ENCODE results near the gene ROBO2. TPM values are rescaled to one million over a fixed set of nuclear protein-coding genes. Genes with fewer than 3 reads are reported as not detected.

ROBO2 gene
- total RNA-seq, 6 donors from 2014 or later: 12.0 to 29.1 (median 14.0) TPM

DNA sequence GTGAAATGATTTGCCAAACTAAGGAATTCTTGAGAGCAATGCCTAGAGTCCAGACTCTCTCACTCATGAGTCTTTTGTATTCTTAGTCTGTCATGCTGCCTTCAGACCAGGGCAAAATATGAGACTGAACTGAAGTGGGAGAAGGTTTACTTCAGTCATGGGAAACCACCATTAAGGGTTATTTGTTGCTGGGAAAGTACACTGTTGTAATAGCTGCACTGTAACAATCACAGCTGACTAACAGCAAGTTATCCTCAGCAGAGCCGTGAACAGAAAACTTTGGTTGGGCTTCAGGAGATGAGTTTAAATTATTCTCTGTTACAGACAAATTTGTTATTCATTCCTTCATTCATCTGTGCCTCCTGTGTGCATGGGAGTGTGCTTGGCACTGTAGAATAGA, 258.5 kb downstream of the ROBO2 start:
- Histone ChIP-seq H3K27ac (no peak overlapping the region), H3K36me3 (no peaks in the 10 kb centered on the region), H3K27me3 (no peaks in the 10 kb centered on the region), H3K4me3 (no peak overlapping the region), H3K9me3 (no peaks in the 10 kb centered on the region), H3K4me1 (no peaks in the 10 kb centered on the region)
- DNase-seq: no peak
- TF ChIP-seq POLR2A (IDR thresholded peaks at IDR 0.05) (no peak), POLR2AphosphoS5 (IDR thresholded peaks at IDR 0.05) (no peak), CTCF (IDR thresholded peaks at IDR 0.05) (no peak), EP300 (IDR thresholded peaks at IDR 0.05) (no peak)
- 55 to 68% methylated on average over 1 of the region's 1 CpG for WGBS, 2 donors
- no peak for ATAC-seq (ENCODE audit: low FRiP score in 2 of 2)

- DNase-seq (no peak), ATAC-seq (ENCODE audit: low FRiP score in 2 of 2) (no peak)
- H3K27me3 ChIP-seq: no peaks in the 10 kb centered on the region
- H3K4me1 ChIP-seq: no peaks in the 10 kb centered on the region
- H3K4me3 ChIP-seq: no peak overlapping the region
- TF ChIP-seq POLR2AphosphoS5 (IDR thresholded peaks at IDR 0.05): no peak
- no peak for TF ChIP-seq EP300 (IDR thresholded peaks at IDR 0.05)
- TF ChIP-seq POLR2A (IDR thresholded peaks at IDR 0.05): no peak
- TF ChIP-seq CTCF (IDR thresholded peaks at IDR 0.05): no peak
- H3K9me3 ChIP-seq: no peaks in the 10 kb centered on the region
- no peaks in the 10 kb centered on the region for H3K36me3 ChIP-seq
- H3K27ac ChIP-seq: no peak overlapping the region
- 84% methylated on average over 12 of the region's 12 CpGs for WGBS, 2 donors
Measured at GRCh38 chr3:77303955-77304699, 264.2 kb downstream of the ROBO2 start.

- DNase-seq (no peak), ATAC-seq (ENCODE audit: low FRiP score in 2 of 2) (no peak)
- no peaks in the 10 kb centered on the region for H3K9me3 ChIP-seq
- H3K27me3 ChIP-seq: no peaks in the 10 kb centered on the region
- H3K4me3 ChIP-seq: no peak overlapping the region
- H3K27ac ChIP-seq: no peak overlapping the region
- TF ChIP-seq POLR2AphosphoS5 (IDR thresholded peaks at IDR 0.05) (no peak), CTCF (IDR thresholded peaks at IDR 0.05) (no peak), POLR2A (IDR thresholded peaks at IDR 0.05) (no peak), EP300 (IDR thresholded peaks at IDR 0.05) (no peak)
- no peaks in the 10 kb centered on the region for H3K36me3 ChIP-seq
- WGBS, 2 donors: 66 to 95% methylated on average over 3 of the region's 3 CpGs
- H3K4me1 ChIP-seq: no peaks in the 10 kb centered on the region
Measured at GRCh38 chr3:77304700-77305021, 264.8 kb downstream of the ROBO2 start.

DNA sequence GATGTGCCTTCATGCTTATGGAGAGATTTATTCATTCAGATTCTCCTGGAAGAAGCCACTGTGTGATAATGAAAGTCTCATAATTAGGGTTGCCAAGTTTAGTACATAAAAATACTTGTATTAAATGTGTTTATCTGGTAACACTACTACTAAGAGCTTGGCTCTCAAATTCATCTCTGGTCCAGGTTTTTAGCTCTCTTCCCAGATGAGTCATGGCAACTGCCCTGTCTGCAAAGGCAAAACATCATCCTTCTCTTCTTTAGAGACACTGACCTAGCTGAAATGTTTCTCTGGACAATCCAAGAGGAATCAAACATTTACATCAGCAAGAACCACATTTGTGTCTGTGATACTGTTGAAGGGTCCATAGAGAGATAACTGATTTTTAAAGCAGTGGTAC, 269.6 kb downstream of the ROBO2 start:
- no peaks in the 10 kb centered on the region for H3K4me1 ChIP-seq
- DNase-seq (no peak), ATAC-seq (ENCODE audit: low FRiP score in 2 of 2) (no peak)
- H3K9me3 ChIP-seq: no peaks in the 10 kb centered on the region
- H3K27ac ChIP-seq: no peak overlapping the region
- TF ChIP-seq POLR2AphosphoS5 (IDR thresholded peaks at IDR 0.05): no peak
- no peak for TF ChIP-seq EP300 (IDR thresholded peaks at IDR 0.05)
- TF ChIP-seq CTCF (IDR thresholded peaks at IDR 0.05): no peak
- no peak for TF ChIP-seq POLR2A (IDR thresholded peaks at IDR 0.05)
- no peaks in the 10 kb centered on the region for H3K27me3 ChIP-seq
- H3K36me3 ChIP-seq: no peaks in the 10 kb centered on the region
- no peak overlapping the region for H3K4me3 ChIP-seq

DNA sequence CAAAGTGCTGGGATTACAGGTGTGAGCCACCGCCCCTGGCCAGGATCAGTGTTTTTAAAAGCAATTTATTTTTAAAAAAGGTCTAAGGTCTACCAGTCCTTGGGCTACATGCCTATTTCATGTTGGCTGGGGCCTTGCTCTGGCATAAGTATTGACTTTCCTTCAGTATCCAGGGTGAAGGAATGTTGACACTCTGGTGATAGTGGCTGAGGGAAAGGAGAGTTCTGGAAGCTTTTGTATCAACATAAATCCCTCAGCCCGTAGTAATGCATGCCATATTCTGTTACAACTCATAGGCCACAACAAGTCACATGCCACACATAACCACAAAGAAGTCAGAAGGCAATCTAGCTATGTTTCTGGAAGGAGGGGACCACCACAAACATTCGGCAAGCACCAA, 273.9 kb downstream of the ROBO2 start:
- DNase-seq (no peak), ATAC-seq (ENCODE audit: low FRiP score in 2 of 2) (no peak)
- no peaks in the 10 kb centered on the region for H3K36me3 ChIP-seq
- H3K27ac ChIP-seq: no peak overlapping the region
- no peaks in the 10 kb centered on the region for H3K27me3 ChIP-seq
- no peak overlapping the region for H3K4me3 ChIP-seq
- no peaks in the 10 kb centered on the region for H3K9me3 ChIP-seq
- 77 to 87% methylated on average over 3 of the region's 3 CpGs for WGBS, 2 donors
- H3K4me1 ChIP-seq: no peaks in the 10 kb centered on the region
- TF ChIP-seq POLR2AphosphoS5 (IDR thresholded peaks at IDR 0.05) (no peak), EP300 (IDR thresholded peaks at IDR 0.05) (no peak), POLR2A (IDR thresholded peaks at IDR 0.05) (no peak), CTCF (IDR thresholded peaks at IDR 0.05) (no peak)
